CD1c-positive myeloid dendritic cell (primary cell): ENCODE results near the gene ASCC3.
A peak's percentile ranks its signal among the peaks of the same experiment; 100 is the strongest.

Source experiments
- DNase-seq: peaks from one replicate; pipeline ENCODE4 v3.0.0-alpha.2; 2016; ENCODE audit errors: extremely low spot score

ASCC3 gene

GRCh38 chr6:100730001-100730980 lies 150.8 kb downstream of the ASCC3 start:
- DNase-seq = no peak

DNA sequence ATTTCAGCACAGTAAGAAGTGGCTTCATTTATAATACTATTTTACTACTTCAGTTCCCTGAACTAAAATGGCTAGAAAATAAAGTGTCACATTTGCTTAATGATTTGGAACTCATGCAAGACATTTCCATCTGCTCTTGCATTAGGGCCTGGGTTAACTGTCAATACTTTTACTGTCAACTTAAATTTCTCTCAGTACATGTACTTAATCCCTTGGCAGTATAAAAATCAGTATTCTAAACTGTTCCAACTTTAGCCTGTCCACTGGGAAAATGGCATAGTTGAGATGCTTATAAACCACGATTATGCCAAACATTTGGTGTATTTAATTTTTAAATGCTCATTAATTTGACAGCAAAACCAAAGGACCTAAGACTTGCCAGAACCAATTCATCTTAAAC lies 154.5 kb downstream of the ASCC3 start:
- no peak for DNase-seq

GRCh38 chr6:100724696-100725095 lies 156.4 kb downstream of the ASCC3 start:
- DNase-seq = no peak

DNA sequence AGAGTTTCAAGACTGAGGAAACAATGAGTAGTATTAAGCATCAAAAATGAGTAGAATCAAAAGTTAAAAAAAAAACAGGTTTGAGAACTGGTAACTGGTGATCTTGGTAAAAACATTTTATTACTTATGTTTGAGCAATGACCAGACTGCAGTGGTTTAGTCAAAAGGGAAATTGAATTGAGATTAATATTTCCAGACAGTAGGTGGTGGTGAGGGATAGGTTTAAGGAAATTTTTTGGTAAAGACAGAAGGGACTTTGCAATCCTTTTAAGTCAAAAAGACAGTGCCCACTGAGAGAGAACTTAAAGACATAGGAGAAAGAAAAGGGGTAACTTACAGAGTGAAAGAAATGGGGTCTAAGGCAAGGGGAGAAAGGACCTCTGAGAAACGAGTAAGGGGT lies 156.9 kb downstream of the ASCC3 start:
- DNase-seq = no peak

DNA sequence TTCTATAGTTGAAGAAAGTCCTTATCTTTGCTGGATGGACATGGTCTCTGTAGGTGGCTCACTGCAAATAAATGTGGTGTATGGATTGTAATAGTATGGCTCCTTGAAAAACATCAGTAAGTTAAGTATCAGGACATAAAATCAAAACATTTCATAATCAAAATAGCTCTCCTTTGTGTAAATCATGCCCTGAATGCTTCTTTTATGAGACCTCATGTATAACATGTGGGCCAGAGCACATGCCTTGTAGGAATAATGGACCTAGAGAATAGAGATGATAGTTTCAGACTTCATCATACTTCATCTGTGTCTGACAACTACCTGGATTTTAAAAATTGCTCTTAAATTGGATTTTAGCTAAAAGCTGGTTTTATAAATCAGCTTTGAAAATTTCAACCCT lies 159.9 kb downstream of the ASCC3 start:
- no peak for DNase-seq

GRCh38 chr6:100719883-100720682 lies 161.0 kb downstream of the ASCC3 start:
- DNase-seq = peak; percentile 22

- DNase-seq = no peak
These were observed 168.1 kb downstream of the ASCC3 start for GRCh38 chr6:100712997-100713396.

GRCh38 chr6:100706491-100706890 lies 174.6 kb downstream of the ASCC3 start:
- no peak for DNase-seq

DNA sequence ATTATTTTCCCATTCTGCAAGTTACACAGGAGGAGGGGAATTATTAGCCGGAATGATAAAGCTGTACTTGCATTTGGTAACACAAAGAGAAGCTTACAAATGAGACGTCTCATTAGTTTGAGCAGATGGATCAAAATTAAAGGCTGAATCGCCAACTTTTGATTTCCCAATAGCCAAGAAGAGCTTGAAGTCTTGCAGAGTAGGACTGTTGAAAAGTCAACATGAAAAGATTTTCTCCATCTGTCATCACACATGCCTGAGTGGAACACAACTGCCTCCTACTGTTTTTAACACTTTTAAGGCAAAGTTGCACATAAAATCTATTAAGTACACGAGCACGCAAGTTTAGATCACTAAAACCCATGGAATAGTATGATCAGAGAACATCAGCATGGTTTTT lies 176.2 kb downstream of the ASCC3 start:
- no peak for DNase-seq

DNA sequence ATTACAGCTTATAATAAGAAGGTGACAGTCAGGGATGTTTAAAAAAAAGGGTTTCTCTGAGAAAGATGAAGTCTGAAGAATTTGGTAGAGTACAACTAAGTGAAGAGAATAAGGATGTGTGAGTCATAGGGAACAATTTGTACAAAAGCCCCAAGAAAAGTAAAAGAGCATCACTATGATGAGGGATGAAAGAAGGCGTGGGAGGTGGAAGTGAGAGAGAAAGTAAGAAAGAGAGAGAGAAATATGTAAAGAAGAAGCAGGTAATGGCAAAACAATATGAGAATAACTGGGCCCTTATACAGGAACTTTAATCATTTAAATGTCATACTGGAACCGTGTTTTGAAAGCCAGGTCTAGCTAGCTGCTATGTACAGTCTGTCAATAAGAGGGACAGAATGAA lies 179.4 kb downstream of the ASCC3 start:
- no peak for DNase-seq

- DNase-seq = no peak
These were observed 181.1 kb downstream of the ASCC3 start for GRCh38 chr6:100700009-100700408.

GRCh38 chr6:100695445-100695844 lies 185.7 kb downstream of the ASCC3 start:
- no peak for DNase-seq

- no peak for DNase-seq
These were observed 187.7 kb downstream of the ASCC3 start for GRCh38 chr6:100693249-100693927.

- no peak for DNase-seq
These were observed 189.2 kb downstream of the ASCC3 start for GRCh38 chr6:100691972-100692371.

DNA sequence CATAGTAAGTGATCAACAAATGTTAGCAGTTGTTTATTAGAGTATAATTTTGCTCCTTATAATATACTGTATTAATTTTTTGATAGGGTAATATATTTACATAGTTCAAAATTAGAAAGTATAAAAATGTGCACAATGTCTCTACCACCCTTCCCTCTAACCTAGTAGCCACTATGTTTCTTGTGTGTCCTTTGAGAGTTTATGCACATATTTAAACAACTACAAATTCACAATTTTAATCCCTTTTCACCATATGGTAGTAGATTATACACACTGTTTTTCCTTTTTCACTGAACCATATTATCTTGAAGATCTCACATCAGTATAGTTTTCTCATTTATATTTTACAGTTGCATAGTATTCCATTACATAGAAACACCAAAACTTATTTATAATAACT lies 194.9 kb downstream of the ASCC3 start:
- DNase-seq = no peak

DNA sequence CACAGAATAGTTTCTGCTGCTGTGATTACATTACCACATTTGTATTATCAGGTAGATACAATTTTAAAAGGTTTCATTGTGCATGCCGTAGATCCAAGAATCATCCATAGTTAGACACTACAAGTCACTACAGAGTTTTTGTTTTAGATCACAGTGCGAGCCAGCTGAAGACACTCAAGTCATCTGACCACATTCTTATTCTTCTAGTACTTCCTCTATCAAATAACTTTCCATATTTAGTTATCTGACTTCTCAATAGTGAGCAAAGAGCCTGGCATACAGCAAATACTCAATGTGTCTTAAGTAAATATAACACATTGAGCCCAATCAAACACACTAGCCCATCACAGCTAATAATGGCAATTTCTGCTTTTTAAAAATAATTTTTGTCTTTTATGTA lies 195.4 kb downstream of the ASCC3 start:
- no peak for DNase-seq

DNA sequence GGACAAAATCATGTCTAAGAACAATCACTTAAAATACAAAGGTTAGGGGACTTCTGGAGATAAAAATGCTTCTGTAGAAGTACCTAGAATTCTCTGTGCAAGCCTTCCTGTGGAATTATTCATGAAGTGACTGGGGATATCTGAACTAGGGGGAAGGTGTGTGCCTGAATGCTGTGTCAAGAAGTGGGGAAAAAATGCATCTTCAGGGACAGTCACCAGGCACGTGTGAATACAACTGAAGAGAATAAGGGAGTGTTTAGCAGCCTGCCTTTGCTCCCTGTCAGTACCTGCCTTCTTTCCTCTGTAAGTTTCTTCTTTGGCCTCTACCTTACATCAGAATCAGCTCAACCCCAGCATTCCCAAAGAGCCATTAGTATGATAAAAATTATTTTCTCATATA lies 201.0 kb downstream of the ASCC3 start:
- no peak for DNase-seq

- no peak for DNase-seq
These were observed 203.1 kb downstream of the ASCC3 start for GRCh38 chr6:100678027-100678426.

DNA sequence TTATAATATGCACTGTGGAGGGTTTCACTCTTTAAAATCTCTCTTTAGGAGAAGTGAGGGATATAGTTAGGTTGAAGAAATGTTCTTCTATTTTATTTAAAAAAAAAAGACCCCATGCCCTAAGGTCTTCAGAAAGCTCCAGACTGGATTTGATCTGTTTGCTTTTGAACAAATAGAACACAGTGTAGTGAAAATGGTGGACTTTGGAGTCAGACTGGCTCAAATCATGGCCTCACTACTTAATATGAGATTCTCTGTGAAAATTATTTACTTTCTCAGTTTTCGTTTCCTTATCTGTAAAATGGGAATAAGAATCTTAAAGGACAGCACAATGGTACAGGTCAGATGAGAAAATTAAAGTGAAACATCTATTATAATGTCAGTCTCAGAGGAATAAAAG lies 203.9 kb downstream of the ASCC3 start:
- DNase-seq = no peak

GRCh38 chr6:100673641-100674040 lies 207.5 kb downstream of the ASCC3 start:
- DNase-seq = no peak

DNA sequence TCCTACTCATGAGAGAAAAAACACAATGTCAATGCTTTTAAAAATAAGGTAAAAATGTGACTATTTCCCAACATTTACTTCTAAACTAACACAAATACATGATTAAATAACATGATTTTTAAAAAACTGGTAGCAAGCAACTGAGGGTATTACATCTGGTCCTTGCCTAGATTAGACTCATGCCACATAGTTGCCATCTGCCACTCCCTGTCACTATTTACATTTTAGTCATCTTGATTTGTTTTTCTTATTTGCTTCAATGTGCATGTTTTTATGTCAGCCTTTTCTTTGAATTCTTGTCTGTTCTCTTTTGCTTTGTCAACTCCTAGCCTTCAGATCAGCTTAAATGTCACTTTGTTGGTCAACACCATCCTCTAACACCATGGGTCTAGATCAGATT lies 209.4 kb downstream of the ASCC3 start:
- DNase-seq = no peak

DNA sequence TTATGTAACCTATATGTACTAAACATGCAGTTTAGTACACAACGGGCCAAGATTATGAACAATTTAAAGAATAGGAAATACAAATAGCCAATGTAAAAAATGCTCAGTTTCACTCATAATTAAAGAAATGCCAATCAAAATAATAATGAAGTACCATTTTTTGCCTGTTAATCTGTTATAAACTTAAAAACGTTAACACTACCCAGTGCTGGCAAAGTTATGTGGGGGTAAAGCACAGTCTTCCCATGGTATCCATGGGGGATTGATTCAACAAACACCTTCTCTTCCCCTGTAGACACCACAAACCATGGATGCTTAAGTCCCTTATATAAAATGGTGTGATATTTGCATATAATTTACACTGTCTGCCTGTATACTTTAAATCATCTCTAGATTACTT lies 211.1 kb downstream of the ASCC3 start:
- no peak for DNase-seq
